H1 (cell line): ENCODE measurements around the gene HNRNPM. TPM values are rescaled to one million over a fixed set of nuclear protein-coding genes. Genes with fewer than 3 reads are reported as not detected.

Experiments
- BCL11A ChIP-seq, 2 experiments: IDR thresholded peaks; one replicate each; pipeline ENCODE4 v1.6.1; 2011; ENCODE audit warnings: low read depth in 2 of 2, low read length in 2 of 2, mild to moderate bottlenecking in 2 of 2
- CBX5 ChIP-seq: fragments of 300-800, 300-1000 bp; sonication (generic); IDR thresholded peaks from 2 replicates; pipeline ENCODE4 v1.7.1; 2016; ENCODE audit warnings: antibody characterized with exemption, low read length, low read depth
- CBX8 ChIP-seq: fragments of 300-800, 300-1000 bp; sonication (generic); IDR thresholded peaks from 2 replicates; pipeline ENCODE4 v1.7.1; 2016; ENCODE audit warnings: low read depth, low read length, borderline replicate concordance
- CHD7 ChIP-seq: fragments of 300-600 bp; sonication (generic); IDR thresholded peaks from 2 replicates; pipeline ENCODE4 v1.7.1; 2012; ENCODE audit warnings: low read length, moderate library complexity, mild to moderate bottlenecking, inconsistent platforms; ENCODE audit not compliant: insufficient replicate concordance
- CREB1 ChIP-seq: IDR thresholded peaks from 2 replicates; pipeline ENCODE4 v1.6.1; 2012; ENCODE audit warnings: inconsistent platforms
- E2F6 ChIP-seq: IDR thresholded peaks from 2 replicates; pipeline ENCODE4 v1.6.1; 2012; ENCODE audit warnings: inconsistent platforms
- FOSL1 ChIP-seq: IDR thresholded peaks from 2 replicates; pipeline ENCODE4 v1.6.1; 2011; ENCODE audit warnings: mild to moderate bottlenecking, low read depth, low read length, moderate library complexity; ENCODE audit not compliant: insufficient read depth
- KDM4A ChIP-seq: IDR thresholded peaks from one replicate; pipeline ENCODE4 v1.7.1; 2012; ENCODE audit warnings: low read depth, mild to moderate bottlenecking, moderate library complexity, low read length, inconsistent platforms; ENCODE audit not compliant: severe bottlenecking
- POLR2AphosphoS5 ChIP-seq: IDR thresholded peaks from 2 replicates; pipeline ENCODE4 v1.6.1; 2011; ENCODE audit warnings: low read depth, low read length
- SUZ12 ChIP-seq: fragments of 200-600 bp; sonication (generic); IDR thresholded peaks from 2 replicates; pipeline ENCODE4 v1.6.1; 2012; ENCODE audit warnings: mild to moderate bottlenecking, inconsistent platforms, low read length, moderate library complexity, mixed read lengths
- ZNF274 ChIP-seq: IDR thresholded peaks from 2 replicates; pipeline ENCODE4 v1.7.0; 2012; ENCODE audit warnings: low read length, borderline replicate concordance; ENCODE audit errors: extremely low read depth
- polyA plus RNA-seq, 7 experiments: library from polyadenylated mRNA; depleted of rRNA in 3 of 7; stranded (reverse) in 5 of 7; unstranded in 2 of 7; fragments of >200 nt in 5 of 7; fragments of 200-250 nt in 2 of 7; gene quantifications; 1 replicate in 5 of 7; 2 replicates in 1 of 7; 4 replicates in 1 of 7; pipeline versions ENCODE4 v1.2.1 to v1.2.3, GENCODE V29; 2011 to 2013; ENCODE audit warnings: missing spikeins in 2 of 7, mixed read lengths in 2 of 7
- total RNA-seq: library from RNA; stranded (reverse); fragmentation: NEBNext Ultra II Directional; extraction: Animal tissue kit (Norgen Biotek cat#: 25700); gene quantifications from 2 replicates; pipeline ENCODE4 v1.2.1, GENCODE V29; 2021

Gene HNRNPM
- total and polyA plus RNA-seq, 2 of the 8 experiments (the other 6 are each of a cell fraction or from before 2014, with no cell fraction given), result 375 to 474 TPM

DNA sequence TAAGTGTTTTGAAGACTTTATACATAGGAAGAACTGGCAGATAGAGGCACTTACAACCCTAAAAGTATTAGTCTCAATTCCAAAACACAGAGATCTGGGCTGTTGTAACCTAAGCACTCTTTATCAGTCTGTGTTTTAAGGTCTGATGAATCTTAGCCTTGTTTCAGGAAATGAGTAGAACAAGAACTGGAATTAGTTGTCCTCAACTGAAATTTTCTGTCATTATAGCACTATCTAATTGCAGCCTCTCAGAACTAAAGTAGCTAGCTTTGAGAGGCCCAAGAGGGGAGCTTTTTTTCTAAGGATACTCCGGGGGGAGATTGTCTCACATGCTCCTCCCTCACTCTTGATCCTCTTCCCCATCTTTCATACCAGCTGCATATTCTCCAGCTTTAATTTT, 13.1 kb downstream of the HNRNPM start (continued):
- no peak for TF ChIP-seq CHD7
- TF ChIP-seq KDM4A, result no peak
- TF ChIP-seq BCL11A (IDR thresholded peaks at IDR 0.05; ENCODE audit: low read depth in 2 of 2, low read length in 2 of 2), result no peak
- TF ChIP-seq E2F6, result no peak
- no peak for TF ChIP-seq ZNF274
- TF ChIP-seq CREB1, result no peak
- TF ChIP-seq POLR2AphosphoS5, result no peak
- TF ChIP-seq CBX5, result no peak
- TF ChIP-seq FOSL1, result no peak
- no peak for TF ChIP-seq CBX8
- no peak for TF ChIP-seq SUZ12
